K562 (cell line): Measurements from ENCODE around the gene TENM4. TPM values are rescaled to one million over a fixed set of nuclear protein-coding genes. Genes with fewer than 3 reads are reported as not detected.

Experiments used
- ATAC-seq: fragments of 200-7000 bp; cut with Tn5 transposase; 3 replicates; pipeline ENCODE4 v1.9.1; 2020; ENCODE audit warnings: moderate library complexity
- BruUV-seq: library from RNA; stranded (reverse); fragments of 400-500 nt; replicated peaks from 2 replicates; lab custom pipeline; 2021; lab: Mats Ljungman, UMichigan
- CTCF ChIA-PET: fragments of 300-600 bp; formaldehyde crosslinking; extraction: SDS; loops from one replicate; lab custom pipeline; 2021; ENCODE audit warnings: low intra/inter-chr PET ratio; lab: Yijun Ruan, JAX
- POLR2A ChIA-PET: fragments of 300-600, 350-650 bp; sonication (Branson Sonifier 250); formaldehyde crosslinking; extraction: SDS; loops from one replicate; lab custom pipeline; 2021; ENCODE audit warnings: antibody characterized with exemption, inconsistent platforms; lab: Yijun Ruan, JAX
- DNase-seq, 4 experiments: peaks; one replicate each; pipeline versions ENCODE4 v3.0.0 to v3.0.0-alpha.2; 2011 to 2018; ENCODE audit warnings: low spot score in 3 of 4, mixed read lengths in 3 of 4; ENCODE audit errors: extremely low read depth in 1 of 4
- FAIRE-seq: peaks from 2 replicates; lab custom pipeline; 2011; peaks lifted over from hg19 to GRCh38; lab: Jason Lieb, UNC
- H2AFZ ChIP-seq: 2 replicates; pipeline ENCODE4 v1.6.0; 2011; ENCODE audit warnings: low read depth, low read length, control low read depth, inconsistent platforms
- H3K27ac ChIP-seq: fragments of 200-600 bp; 3 replicates; pipeline ENCODE4 v1.8.0; 2011; ENCODE audit warnings: low read depth, mild to moderate bottlenecking, control low read depth, inconsistent platforms, low read length, moderate library complexity, mixed read lengths; ENCODE audit errors: extremely low read depth
- H3K27me3 ChIP-seq, 2 experiments: fragments of 300-600 bp in 1 of 2; 2 replicates in 1 of 2; 3 replicates in 1 of 2; pipeline versions ENCODE4 v1.6.0 to v1.8.0; 2011; ENCODE audit warnings: inconsistent platforms in 2 of 2, low read length in 2 of 2, mild to moderate bottlenecking in 1 of 2, mixed read lengths in 1 of 2, moderate library complexity in 1 of 2; ENCODE audit not compliant: control insufficient read depth in 2 of 2, insufficient read depth in 2 of 2
- H3K36me3 ChIP-seq: fragments of 300-600 bp; 3 replicates; pipeline ENCODE4 v1.8.0; 2011; ENCODE audit warnings: mild to moderate bottlenecking, low read length, inconsistent platforms; ENCODE audit not compliant: control insufficient read depth, insufficient read depth
- H3K4me1 ChIP-seq, 2 experiments: fragments of 200-600 bp in 1 of 2; replicated peaks in 1 of 2; 2 replicates in 1 of 2; 3 replicates in 1 of 2; pipeline versions ENCODE4 v1.5.1 to v1.8.0; 2011; ENCODE audit warnings: inconsistent platforms in 2 of 2, low read length in 2 of 2, mild to moderate bottlenecking in 1 of 2, mixed read lengths in 1 of 2, moderate library complexity in 1 of 2; ENCODE audit not compliant: control insufficient read depth in 2 of 2, insufficient read depth in 2 of 2
- H3K4me2 ChIP-seq: 2 replicates; pipeline ENCODE4 v1.6.1; 2011; ENCODE audit warnings: low read length, control low read depth, inconsistent platforms, mixed read lengths; ENCODE audit not compliant: insufficient read depth
- H3K4me3 ChIP-seq: fragments of 200-600 bp; sonication (generic), shearing (Covaris generic); 2 replicates; pipeline ENCODE4 v1.5.1; 2016; ENCODE audit warnings: control low read depth, inconsistent platforms
- H3K79me2 ChIP-seq: fragments of 200-600 bp; 3 replicates; pipeline ENCODE4 v1.8.0; 2011; ENCODE audit warnings: low read length, inconsistent platforms; ENCODE audit not compliant: control insufficient read depth, insufficient read depth
- H3K9ac ChIP-seq, 2 experiments: 2 replicates each; pipeline versions ENCODE4 v1.6.0 to v1.6.1; 2011; ENCODE audit warnings: low read depth in 2 of 2, low read length in 2 of 2, control low read depth in 1 of 2, inconsistent platforms in 1 of 2, mild to moderate bottlenecking in 1 of 2, mixed read lengths in 1 of 2; ENCODE audit not compliant: insufficient read depth in 1 of 2
- H3K9me1 ChIP-seq: one replicate; pipeline ENCODE4 v1.6.0; 2011; ENCODE audit warnings: inconsistent platforms, mild to moderate bottlenecking, low read length, moderate library complexity; ENCODE audit not compliant: control insufficient read depth, insufficient read depth
- H3K9me3 ChIP-seq: replicated peaks from 2 replicates; pipeline ENCODE4 v1.5.1; 2011; ENCODE audit warnings: low read depth, low read length, inconsistent platforms; ENCODE audit not compliant: control insufficient read depth, insufficient read depth
- H4K20me1 ChIP-seq: replicated peaks from 2 replicates; pipeline ENCODE4 v1.6.1; 2011; ENCODE audit warnings: low read length, inconsistent platforms, mixed read lengths; ENCODE audit not compliant: control insufficient read depth, insufficient read depth
- NFATC3 ChIP-seq: fragments of 450-650 bp; IDR thresholded peaks from 2 replicates; pipeline ENCODE4 v1.6.1; 2017; ENCODE audit warnings: mild to moderate bottlenecking
- WGBS: fragments of 100-300 bp; shearing (Covaris generic); methylation state at CpG from one replicate; pipeline ENCODE4 v1.1.6; 2016; ENCODE audit warnings: low coverage, mixed read lengths; ENCODE audit not compliant: insufficient coverage; ENCODE audit errors: missing lambda C conversion rate; 5-methylcytosine and 5-hydroxymethylcytosine counted together
- in situ Hi-C: fragments of 300-500 bp; cut with MboI; formaldehyde crosslinking; loops from 4 replicates; pipeline ENCODE4 v1.15.0; 2018; ENCODE audit warnings: inconsistent platforms, mixed read lengths
- intact Hi-C: fragments of 100-400 bp; cut with micrococcal nuclease; formaldehyde crosslinking; loops from 2 replicates; pipeline ENCODE4 v1.14.2; 2022
- polyA plus RNA-seq, 8 experiments: library from polyadenylated mRNA; depleted of rRNA in 4 of 8; stranded (reverse) in 5 of 8; unstranded in 3 of 8; fragments of >200 nt; fragmentation: Nextera tagmentation in 2 of 8; fragmentation: Illumina TruSeq in 1 of 8; extraction: Ambion mirVana in 2 of 8; extraction: Trizol in 1 of 8; gene quantifications; 2 replicates each; pipeline versions ENCODE4 v1.2.1 to v1.2.3, GENCODE V29; 2011 to 2014; ENCODE audit warnings: inconsistent platforms in 1 of 8, missing spikeins in 1 of 8
- total RNA-seq, 7 experiments: library from RNA; depleted of rRNA in 6 of 7; stranded (reverse); fragments of >200 nt in 6 of 7; fragmentation: Illumina TruSeq in 2 of 7; extraction: Trizol in 2 of 7; gene quantifications; 2 replicates each; pipeline versions ENCODE4 v1.2.1 to v1.2.3, GENCODE V29; 2011 to 2021; ENCODE audit warnings: low replicate concordance in 1 of 7
- TF ChIP-seq, protein P1 (sequence below), 2 experiments: fragments of 450-650 bp; formaldehyde crosslinking in 1 of 2; IDR thresholded peaks; 2 replicates each; pipeline versions ENCODE4 v1.4.0 to v1.6.1; 2014 to 2020; ENCODE audit warnings: mild to moderate bottlenecking in 2 of 2, borderline replicate concordance in 1 of 2, low read depth in 1 of 2
- TF ChIP-seq, protein P2 (sequence below): fragments of 450-650 bp; IDR thresholded peaks from 2 replicates; pipeline ENCODE4 v1.6.1; 2018; ENCODE audit not compliant: partially characterized antibody

TENM4 gene
- total and polyA plus RNA-seq, 9 of the 15 experiments (the other 6 are each of a cell fraction or from before 2014, with no cell fraction given), result 0.16 TPM; not detected in 8

DNA sequence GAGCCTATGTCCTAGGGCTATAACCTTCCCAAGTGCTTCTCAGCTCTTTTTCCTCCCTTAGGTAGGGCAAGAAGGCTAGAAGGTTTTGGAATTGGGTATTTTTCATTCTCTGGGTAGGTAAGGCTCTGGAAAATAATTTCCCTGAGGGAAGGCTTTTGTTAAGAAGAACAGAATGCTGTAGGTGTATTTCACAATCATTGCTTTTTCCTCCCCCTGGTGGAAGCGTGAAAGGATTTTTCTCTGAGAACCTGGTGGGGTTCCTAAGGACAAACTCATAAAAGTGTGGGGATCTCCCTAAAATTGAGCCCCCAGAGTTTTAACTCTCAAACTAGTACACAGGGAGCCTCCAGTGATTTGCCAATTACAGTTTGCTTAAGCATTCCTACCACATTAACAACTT is 825.1 kb downstream of the TENM4 start (continued):
- TF ChIP-seq, protein P1, sequence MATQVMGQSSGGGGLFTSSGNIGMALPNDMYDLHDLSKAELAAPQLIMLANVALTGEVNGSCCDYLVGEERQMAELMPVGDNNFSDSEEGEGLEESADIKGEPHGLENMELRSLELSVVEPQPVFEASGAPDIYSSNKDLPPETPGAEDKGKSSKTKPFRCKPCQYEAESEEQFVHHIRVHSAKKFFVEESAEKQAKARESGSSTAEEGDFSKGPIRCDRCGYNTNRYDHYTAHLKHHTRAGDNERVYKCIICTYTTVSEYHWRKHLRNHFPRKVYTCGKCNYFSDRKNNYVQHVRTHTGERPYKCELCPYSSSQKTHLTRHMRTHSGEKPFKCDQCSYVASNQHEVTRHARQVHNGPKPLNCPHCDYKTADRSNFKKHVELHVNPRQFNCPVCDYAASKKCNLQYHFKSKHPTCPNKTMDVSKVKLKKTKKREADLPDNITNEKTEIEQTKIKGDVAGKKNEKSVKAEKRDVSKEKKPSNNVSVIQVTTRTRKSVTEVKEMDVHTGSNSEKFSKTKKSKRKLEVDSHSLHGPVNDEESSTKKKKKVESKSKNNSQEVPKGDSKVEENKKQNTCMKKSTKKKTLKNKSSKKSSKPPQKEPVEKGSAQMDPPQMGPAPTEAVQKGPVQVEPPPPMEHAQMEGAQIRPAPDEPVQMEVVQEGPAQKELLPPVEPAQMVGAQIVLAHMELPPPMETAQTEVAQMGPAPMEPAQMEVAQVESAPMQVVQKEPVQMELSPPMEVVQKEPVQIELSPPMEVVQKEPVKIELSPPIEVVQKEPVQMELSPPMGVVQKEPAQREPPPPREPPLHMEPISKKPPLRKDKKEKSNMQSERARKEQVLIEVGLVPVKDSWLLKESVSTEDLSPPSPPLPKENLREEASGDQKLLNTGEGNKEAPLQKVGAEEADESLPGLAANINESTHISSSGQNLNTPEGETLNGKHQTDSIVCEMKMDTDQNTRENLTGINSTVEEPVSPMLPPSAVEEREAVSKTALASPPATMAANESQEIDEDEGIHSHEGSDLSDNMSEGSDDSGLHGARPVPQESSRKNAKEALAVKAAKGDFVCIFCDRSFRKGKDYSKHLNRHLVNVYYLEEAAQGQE (IDR thresholded peaks at IDR 0.05; ENCODE audit: borderline replicate concordance), result no peak
- TF ChIP-seq, protein P1 (CRISPR knock-in tag; IDR thresholded peaks at IDR 0.05; ENCODE audit: low read depth), result no peak

DNA sequence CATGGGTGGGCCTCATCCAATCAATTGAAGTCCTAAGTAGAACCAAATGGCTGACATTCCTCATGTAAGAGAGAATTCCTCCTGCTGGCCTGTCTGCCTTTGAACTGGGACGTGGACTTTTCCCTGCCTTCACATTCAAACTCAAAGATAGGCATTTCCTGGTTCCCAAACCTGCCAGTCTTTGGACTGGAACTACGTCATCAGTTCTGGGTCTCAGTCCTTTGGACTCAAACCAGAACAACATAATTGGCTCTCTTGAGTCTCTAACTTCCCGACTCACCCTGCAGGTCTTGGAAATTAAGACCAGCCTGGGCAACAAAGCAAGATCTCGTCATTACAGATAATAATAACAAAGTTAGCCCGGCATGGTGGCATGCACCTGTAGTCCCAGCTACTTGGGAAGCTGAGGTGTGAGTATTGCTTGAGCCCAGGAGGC is 827.4 kb downstream of the TENM4 start:
- H3K36me3 ChIP-seq, result no peaks in the 10 kb centered on the region
- no peaks in the 10 kb centered on the region for H4K20me1 ChIP-seq
- H3K4me3 ChIP-seq, result no peak overlapping the region
- no peak for FAIRE-seq
- WGBS, result 0% methylated on average over 5 of the region's 5 CpGs
- no peaks in the 10 kb centered on the region for H3K79me2 ChIP-seq
- no peaks in the 10 kb centered on the region for H3K9me3 ChIP-seq
- ChIA-PET POLR2A (no interaction called here), CTCF (no interaction called here)
- in situ Hi-C loops, result no loop called here
- H3K9me1 ChIP-seq, result no peaks in the 10 kb centered on the region
- H3K4me1 ChIP-seq, result no peaks in the 10 kb centered on the region
- H3K27me3 ChIP-seq, result peaks cover 4 to 9% of the 10 kb centered on the region in 2 experiments; a peak in 3 of 5 replicates
- no TSS peak for BruUV-seq
- H3K9ac ChIP-seq, result no peak overlapping the region
- DNase-seq, result no peak
- no peak for ATAC-seq
- no peak overlapping the region for H2AFZ ChIP-seq
- no peak overlapping the region for H3K27ac ChIP-seq
- no peak for TF ChIP-seq NFATC3
- TF ChIP-seq, protein P2, sequence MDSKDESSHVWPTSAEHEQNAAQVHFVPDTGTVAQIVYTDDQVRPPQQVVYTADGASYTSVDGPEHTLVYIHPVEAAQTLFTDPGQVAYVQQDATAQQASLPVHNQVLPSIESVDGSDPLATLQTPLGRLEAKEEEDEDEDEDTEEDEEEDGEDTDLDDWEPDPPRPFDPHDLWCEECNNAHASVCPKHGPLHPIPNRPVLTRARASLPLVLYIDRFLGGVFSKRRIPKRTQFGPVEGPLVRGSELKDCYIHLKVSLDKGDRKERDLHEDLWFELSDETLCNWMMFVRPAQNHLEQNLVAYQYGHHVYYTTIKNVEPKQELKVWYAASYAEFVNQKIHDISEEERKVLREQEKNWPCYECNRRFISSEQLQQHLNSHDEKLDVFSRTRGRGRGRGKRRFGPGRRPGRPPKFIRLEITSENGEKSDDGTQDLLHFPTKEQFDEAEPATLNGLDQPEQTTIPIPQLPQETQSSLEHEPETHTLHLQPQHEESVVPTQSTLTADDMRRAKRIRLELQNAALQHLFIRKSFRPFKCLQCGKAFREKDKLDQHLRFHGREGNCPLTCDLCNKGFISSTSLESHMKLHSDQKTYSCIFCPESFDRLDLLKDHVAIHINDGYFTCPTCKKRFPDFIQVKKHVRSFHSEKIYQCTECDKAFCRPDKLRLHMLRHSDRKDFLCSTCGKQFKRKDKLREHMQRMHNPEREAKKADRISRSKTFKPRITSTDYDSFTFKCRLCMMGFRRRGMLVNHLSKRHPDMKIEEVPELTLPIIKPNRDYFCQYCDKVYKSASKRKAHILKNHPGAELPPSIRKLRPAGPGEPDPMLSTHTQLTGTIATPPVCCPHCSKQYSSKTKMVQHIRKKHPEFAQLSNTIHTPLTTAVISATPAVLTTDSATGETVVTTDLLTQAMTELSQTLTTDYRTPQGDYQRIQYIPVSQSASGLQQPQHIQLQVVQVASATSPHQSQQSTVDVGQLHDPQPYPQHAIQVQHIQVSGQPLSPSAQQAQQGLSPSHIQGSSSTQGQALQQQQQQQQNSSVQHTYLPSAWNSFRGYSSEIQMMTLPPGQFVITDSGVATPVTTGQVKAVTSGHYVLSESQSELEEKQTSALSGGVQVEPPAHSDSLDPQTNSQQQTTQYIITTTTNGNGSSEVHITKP, result no peak
- no peak overlapping the region for H3K4me2 ChIP-seq
- intact Hi-C loops, result no loop called here
